ENCODE data around the gene MINAR1.
A peak's percentile ranks its signal among the peaks of the same experiment; 100 is the strongest.

The MINAR1 gene

GRCh38 chr15:79466488-79466887 is 34.4 kb downstream of the MINAR1 start:
- DNase-seq: no peak

DNA sequence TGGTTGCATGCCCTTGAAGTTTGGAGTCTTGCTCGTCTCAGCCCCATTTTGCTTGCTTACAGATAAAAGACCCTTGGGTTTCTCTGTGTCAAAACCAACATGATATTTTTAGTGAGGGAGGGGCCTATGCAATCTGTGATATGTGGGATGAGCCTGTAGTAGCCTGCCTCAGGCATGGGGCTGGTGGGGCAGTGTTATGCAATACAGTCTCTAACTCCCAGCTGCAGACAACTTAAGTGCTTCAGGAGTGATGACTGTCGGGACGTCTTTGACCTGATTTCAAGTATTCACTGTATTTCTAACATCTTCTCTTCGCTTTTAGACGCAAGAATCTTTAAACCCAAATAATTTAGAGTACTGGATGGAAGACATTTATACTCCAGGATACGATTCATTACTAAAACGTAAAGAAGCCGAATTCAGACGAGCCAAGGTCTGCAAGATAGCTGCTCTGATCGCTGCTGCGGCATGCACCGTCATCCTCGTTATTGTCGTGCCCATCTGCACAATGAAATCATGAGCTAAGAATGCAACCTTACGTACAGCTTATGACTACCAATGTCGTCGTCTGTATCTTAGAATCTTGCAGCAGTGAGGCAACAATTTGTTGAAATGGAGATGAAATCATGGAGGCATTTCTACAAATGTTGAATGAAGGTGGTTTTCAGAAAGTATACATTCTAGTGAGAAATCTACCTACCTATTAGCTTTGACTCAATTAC is 35.9 kb downstream of the MINAR1 start:
- peak; percentile 18 for DNase-seq

GRCh38 chr15:79472446-79472845 is 40.3 kb downstream of the MINAR1 start:
- DNase-seq: no peak

DNA sequence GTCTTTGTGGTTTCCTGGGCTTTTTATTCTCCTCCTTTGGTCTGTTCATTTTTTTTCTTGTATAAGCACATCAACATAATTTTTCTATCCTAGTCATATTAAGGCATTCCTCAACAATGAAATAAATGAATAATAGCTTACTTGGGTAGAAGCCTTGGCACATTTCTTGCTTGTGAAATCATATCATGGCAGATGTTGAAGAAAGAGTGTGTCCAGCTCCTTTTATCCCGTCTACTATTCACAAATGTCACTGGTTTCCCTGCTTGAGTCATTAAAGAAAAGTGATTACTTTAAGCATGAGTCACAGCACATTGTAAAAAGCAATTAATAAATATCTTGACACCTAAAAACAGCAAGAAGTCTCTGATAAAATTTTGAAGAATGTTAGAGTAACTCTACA is 42.1 kb downstream of the MINAR1 start:
- peak; percentile 88 for DNase-seq

DNA sequence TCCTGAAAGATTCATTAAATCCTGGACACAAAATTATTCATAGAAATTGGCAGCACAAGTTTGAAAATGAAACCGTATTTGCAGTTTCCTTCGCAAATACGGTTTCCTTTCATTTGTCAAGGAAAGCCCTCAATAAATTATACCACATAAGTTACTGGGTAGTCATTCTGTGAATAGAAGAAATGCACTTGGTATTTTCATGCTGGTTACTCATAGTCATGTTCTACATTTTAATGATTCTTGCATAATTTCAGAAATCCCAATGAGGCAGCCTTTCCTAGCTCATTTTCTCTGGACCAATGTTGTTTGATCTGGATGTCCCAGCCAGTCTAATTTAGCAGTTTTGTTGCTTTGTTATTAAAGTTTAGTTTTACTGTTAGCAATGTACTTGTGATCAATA is 43.2 kb downstream of the MINAR1 start:
- DNase-seq: peak; percentile 80

- DNase-seq: no peak
Measured at GRCh38 chr15:79478108-79478507, 46.0 kb downstream of the MINAR1 start.

GRCh38 chr15:79479616-79480015 is 47.5 kb downstream of the MINAR1 start:
- DNase-seq: no peak

GRCh38 chr15:79481793-79482192 is 49.7 kb downstream of the MINAR1 start:
- DNase-seq: no peak

Measured in fibroblast of skin of abdomen (primary cell).